HUES48 (cell line): ENCODE results near the gene C1QL2.

Experiments used
- H3K27ac ChIP-seq: one replicate; pipeline ENCODE4 v1.7.0; 2013; ENCODE audit warnings: low read depth, low read length, inconsistent platforms
- H3K27me3 ChIP-seq: 2 replicates; pipeline ENCODE4 v1.6.1; 2013; ENCODE audit warnings: mild to moderate bottlenecking, low read length; ENCODE audit not compliant: control insufficient read depth, insufficient read depth
- H3K36me3 ChIP-seq: 2 replicates; pipeline ENCODE4 v1.6.1; 2013; ENCODE audit warnings: low read length; ENCODE audit not compliant: control insufficient read depth, insufficient read depth
- H3K4me1 ChIP-seq: 2 replicates; pipeline ENCODE4 v1.6.1; 2013; ENCODE audit warnings: mild to moderate bottlenecking, low read length; ENCODE audit not compliant: control insufficient read depth, insufficient read depth
- H3K4me3 ChIP-seq: 2 replicates; pipeline ENCODE4 v1.5.1; 2013; ENCODE audit warnings: mild to moderate bottlenecking, low read depth, low read length
- H3K9ac ChIP-seq: 2 replicates; pipeline ENCODE4 v1.6.1; 2013; ENCODE audit warnings: mild to moderate bottlenecking, low read depth, low read length, moderate library complexity
- H3K9me3 ChIP-seq: 2 replicates; pipeline ENCODE4 v1.6.1; 2013; ENCODE audit warnings: low read length; ENCODE audit not compliant: control insufficient read depth, insufficient read depth

C1QL2 gene

DNA sequence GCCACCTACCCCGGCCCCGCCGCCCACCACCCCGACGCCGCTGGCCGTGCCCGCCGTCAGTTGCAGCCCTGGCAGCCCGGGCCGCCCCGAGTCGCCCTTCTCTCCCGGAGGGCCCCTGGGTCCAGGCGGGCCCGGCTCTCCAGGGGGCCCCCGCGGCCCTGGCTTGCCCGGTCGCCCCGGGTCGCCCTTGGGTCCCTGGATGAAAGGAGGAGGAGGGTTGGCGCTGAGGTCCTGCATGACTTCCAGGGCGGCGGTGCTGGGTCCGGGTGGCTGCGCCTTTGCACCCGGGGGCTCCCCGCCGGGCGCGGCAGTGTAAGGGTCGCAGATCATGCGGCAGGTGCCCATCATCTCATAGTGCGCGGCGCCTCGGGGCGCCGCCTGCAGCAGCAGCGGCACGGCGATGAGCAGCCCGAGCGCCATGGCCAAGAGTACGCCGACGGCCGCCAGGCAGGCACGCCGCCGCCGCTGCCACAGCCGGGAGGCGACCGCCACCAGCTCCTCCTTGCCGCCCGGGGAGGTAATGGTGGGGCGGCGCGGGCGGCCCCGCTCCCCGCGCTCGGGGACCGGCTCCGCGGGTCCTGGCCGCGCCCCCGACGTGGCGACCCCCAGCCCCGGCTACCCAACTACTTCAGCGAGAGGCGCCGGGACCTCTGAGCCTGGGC, 570 bp downstream of the C1QL2 start:
- Histone ChIP-seq H3K27ac (no peak overlapping the region), H3K4me1 (peaks cover 34% of the 10 kb centered on the region), H3K9ac (no peak overlapping the region), H3K9me3 (no peaks in the 10 kb centered on the region), H3K36me3 (no peaks in the 10 kb centered on the region), H3K27me3 (peaks cover 64% of the 10 kb centered on the region), H3K4me3 (peak overlapping the region; percentile 66)

DNA sequence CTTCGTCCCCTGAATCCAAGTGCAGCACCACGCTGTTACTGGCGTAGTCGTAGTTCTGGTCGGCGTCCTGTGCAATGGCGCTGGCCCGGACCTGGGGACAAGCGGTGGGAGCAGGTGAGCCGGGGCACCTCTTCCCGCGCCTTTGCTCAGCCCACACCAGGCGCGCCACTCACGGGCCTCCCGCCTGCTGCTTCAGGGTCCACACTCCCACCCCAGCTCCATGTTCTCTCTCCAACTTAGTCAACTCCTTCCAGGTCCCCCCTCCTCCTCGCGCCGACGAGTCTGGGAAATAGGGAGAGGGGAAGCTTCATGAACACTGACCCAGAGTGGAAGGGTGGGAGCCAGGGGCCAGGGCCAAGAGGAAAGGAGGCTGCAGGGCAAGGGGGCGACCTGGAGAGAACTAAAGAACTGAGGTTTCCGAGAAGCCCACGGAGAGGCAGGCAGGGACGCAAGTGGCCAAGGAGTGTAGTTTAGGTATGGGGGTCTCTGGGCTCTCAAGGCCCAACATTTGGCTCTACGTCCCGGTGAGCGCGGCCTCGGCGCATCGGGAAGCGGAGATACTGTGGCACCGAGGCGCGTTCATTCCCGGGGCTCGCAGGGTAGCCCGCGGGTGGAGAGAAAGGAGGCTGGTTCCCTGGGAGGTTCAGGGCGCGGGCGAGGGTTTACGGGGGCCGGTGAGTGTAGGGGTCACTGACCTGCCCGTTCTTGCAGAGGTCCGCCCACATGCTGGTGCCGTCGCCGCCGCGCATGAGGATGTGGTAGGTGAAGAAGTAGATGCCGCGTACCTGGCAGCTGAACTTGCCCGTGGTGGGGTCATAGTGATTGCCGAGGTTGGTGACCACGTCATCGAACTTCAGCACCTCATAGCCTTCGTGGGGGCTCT, 1.4 kb downstream of the C1QL2 start:
- Histone ChIP-seq H3K27me3 (peaks cover 56% of the 10 kb centered on the region), H3K4me3 (peak overlapping the region; percentile 66), H3K9me3 (no peaks in the 10 kb centered on the region), H3K9ac (0 out of 2 replicates have a peak overlapping the region, but pooled peaks have one; percentile 36), H3K4me1 (peaks cover 34% of the 10 kb centered on the region), H3K36me3 (no peaks in the 10 kb centered on the region), H3K27ac (no peak overlapping the region)

DNA sequence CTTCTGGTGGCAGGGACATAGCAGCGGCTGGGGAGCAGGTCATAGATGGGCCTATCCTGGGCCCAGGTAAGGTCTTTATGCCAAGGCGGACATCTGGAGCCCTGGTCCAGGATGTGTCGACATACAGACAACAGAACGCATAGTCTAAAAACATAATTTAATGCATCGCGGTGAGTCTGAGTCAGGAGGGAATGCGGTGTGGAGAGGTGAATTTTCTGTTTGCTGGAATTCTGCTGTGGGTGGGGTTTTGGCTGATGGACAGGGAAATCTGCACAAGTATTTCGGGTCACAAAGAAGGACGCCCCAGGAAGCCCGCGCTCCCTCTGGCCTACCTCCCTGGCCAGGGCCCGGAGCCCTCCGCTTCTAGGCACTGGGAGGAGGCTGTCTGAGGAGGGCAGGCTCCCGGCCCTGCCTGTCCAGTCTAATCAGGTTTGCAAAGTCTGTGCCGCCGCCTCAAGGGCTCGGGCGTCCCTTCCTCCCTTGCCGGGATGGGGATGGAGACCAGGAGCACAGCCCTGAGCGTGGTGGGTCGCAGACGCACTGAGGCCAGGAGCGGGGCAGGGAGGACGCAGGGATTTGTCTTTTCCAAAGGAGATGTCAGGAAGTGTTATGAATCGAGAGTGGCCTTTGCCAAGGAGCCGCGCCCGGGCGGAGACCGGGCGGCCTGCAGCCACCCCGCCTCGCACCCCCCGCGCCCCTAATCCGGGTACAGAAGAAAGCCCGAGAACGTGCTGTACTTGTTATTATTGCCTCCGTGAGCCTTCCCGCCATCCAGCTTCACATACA, 2.3 kb downstream of the C1QL2 start:
- peak overlapping the region; percentile 36; the same call in 1 of the 2 replicates for H3K9ac ChIP-seq
- H3K4me1 ChIP-seq = peaks cover 33% of the 10 kb centered on the region
- peak overlapping the region; percentile 75 for H3K27ac ChIP-seq
- H3K36me3 ChIP-seq = no peaks in the 10 kb centered on the region
- peak overlapping the region; percentile 66 for H3K4me3 ChIP-seq
- H3K27me3 ChIP-seq = peaks cover 51% of the 10 kb centered on the region
- no peaks in the 10 kb centered on the region for H3K9me3 ChIP-seq

DNA sequence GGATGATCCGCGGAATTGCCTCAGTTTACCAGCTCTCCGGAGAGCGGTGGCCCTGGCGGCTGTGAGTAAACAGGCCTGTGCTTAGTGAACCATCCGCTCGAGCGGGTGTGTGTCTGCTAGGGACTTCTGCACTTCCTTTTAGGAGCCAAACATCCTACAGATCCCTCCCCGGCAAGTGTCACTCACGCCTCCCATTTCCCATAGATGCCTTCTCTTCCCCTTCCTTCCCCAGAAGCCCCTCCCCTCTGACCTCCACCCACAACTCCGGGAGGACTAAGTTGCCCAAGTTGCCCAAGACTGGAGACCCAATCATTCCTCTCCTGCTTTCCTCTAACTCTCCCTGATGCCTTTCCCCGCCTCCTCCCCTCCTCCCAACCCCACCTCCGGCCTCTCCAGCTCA, 2.9 kb downstream of the C1QL2 start:
- H3K36me3 ChIP-seq = no peaks in the 10 kb centered on the region
- H3K9me3 ChIP-seq = no peaks in the 10 kb centered on the region
- peak overlapping the region; percentile 66 for H3K4me3 ChIP-seq
- H3K9ac ChIP-seq = no peak overlapping the region; the same call in 1 of the 2 replicates
- peak overlapping the region; percentile 75 for H3K27ac ChIP-seq
- peaks cover 29% of the 10 kb centered on the region for H3K4me1 ChIP-seq
- H3K27me3 ChIP-seq = peaks cover 44% of the 10 kb centered on the region

DNA sequence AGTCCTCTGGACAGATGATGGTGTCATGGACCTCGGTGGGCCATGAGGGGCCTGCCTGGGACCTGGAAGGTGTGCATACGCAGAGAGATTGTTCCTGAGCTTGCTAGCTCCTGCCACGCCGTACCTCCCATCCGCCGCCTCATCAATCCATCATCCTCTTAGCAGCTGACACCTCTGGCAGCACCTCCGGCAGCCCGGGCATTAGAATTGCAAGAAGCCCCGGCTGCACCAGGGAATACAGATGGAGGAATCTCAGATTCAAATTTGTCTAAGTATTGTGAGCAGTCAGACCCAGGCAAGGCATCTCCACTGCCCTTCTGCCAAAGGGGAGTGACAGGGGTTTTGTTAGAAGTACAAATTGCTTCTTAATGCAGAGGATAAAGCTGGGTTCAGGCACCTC, 4.5 kb downstream of the C1QL2 start:
- H3K27ac ChIP-seq = no peak overlapping the region
- H3K36me3 ChIP-seq = no peaks in the 10 kb centered on the region
- H3K4me3 ChIP-seq = no peak overlapping the region
- H3K27me3 ChIP-seq = peaks cover 32% of the 10 kb centered on the region
- H3K9ac ChIP-seq = no peak overlapping the region
- H3K4me1 ChIP-seq = peaks cover 28% of the 10 kb centered on the region
- H3K9me3 ChIP-seq = no peaks in the 10 kb centered on the region

DNA sequence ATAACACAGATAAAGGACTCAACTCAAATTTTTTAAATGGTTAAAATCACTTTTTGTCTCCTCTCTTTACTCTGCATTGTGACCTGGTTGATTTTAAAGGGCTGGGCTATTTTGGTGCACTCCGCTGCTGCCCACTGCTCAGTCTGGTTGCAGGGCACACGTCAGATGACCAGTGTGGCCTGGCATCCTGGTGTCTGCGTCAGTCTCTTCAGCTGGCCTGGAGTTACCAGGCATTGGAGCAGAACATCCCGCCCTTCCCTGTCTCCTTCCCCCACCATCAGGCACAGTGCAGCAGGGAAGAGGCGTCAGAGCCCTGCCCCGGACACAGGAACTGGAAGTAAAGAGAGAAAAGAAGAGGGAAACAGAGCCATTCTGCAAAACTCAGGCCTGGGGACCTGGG, 8.9 kb downstream of the C1QL2 start:
- peaks cover 4% of the 10 kb centered on the region; the same call in 1 of the 2 replicates for H3K27me3 ChIP-seq
- no peak overlapping the region for H3K27ac ChIP-seq

DNA sequence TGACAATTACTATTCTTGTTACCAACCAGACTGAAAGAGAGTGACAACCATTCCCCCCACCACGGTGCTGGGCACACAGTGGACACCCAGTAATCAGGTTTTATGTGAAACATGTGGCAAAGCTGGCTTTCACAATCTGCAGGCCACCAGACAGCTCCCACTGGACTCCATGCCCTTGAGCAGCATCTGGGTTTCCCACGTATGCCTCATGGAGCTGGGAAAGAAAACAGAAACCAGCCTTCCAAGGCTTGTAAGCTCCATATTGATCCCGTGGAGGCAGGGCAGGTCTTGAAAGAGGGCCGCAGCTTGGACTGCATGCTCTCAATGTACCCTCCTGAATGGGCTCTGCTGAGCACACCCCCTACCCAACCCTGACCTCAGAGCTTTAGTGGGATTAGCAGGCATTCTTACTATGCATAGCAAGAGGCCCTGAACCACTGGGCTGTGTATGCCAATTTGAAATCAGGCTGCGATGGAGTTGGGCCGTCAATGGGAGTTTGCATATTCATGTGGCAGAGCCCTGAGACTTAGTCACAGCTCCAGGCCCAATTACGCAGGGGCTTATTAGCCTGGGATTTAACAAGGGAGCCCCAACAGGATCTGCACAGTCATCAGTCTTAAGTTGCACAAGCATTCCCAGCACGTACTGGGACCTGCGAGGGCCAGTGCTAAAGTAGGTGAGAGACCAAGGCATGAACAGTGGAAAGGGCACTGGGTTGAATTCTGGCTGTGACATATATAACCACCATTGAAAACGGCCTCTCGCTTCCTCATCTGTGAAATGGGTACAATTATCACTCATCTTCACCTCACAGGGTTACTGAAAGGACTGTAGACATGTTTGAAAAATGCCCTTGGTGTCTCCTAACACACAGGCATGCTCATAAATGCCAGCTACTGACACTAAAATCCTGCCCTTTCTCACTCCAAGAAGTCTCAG, 10.5 kb downstream of the C1QL2 start:
- Histone ChIP-seq H3K4me1 (peaks cover 13% of the 10 kb centered on the region; the same call in 1 of the 2 replicates), H3K27ac (no peak overlapping the region), H3K9me3 (no peaks in the 10 kb centered on the region), H3K9ac (no peak overlapping the region), H3K4me3 (no peak overlapping the region), H3K27me3 (peaks cover 4% of the 10 kb centered on the region; the same call in 1 of the 2 replicates), H3K36me3 (no peaks in the 10 kb centered on the region)

More for the DNA sequence above, 8.9 kb downstream of the C1QL2 start:
- Histone ChIP-seq H3K9ac (no peak overlapping the region), H3K9me3 (no peaks in the 10 kb centered on the region), H3K36me3 (no peaks in the 10 kb centered on the region), H3K4me3 (no peak overlapping the region), H3K4me1 (peaks cover 16% of the 10 kb centered on the region)

DNA sequence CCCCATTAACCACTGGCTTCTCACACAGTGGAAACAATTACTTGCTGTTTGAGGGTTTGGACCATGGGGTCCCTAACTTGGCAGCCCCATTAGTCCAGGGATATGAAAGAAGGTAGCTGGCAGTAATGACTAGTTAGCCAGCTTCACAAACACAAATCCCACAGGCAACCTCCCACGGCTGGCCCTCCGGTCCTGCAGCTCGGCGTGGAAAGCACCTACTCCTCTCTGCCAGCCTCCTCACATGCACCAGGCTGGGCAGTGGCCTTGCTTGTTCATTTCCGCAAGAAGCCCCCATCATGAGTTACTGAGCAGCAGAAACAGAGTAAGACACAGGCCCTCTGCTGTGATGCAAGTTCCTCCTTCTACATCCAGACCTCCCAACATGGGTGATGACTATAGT, 13.7 kb downstream of the C1QL2 start:
- Histone ChIP-seq H3K9me3 (no peaks in the 10 kb centered on the region), H3K27ac (no peak overlapping the region), H3K4me3 (no peak overlapping the region), H3K4me1 (peaks cover 16% of the 10 kb centered on the region; the same call in 1 of the 2 replicates), H3K9ac (no peak overlapping the region), H3K27me3 (peaks cover 4% of the 10 kb centered on the region; the same call in 1 of the 2 replicates), H3K36me3 (no peaks in the 10 kb centered on the region)

DNA sequence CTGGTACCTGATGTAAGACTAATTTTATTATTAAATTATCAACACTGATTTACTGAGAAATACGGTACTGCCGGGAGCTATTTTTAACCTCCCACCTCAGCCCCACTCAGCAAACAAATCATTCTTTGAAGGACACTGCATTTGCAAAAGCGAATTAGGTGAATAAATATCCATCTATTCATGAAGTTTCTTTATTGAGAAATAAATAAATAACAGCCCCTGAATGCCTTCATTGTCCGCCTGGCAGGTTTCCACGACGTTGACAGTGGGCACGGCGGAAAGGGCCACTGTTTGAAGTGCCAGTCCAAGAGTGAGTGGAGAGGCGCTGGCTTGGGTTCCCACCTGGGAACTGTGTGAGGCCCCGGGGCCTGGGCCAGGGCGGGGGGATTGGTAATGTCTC, 15.7 kb downstream of the C1QL2 start:
- H3K9me3 ChIP-seq = no peaks in the 10 kb centered on the region
- no peak overlapping the region for H3K9ac ChIP-seq
- H3K27me3 ChIP-seq = no peaks in the 10 kb centered on the region
- H3K27ac ChIP-seq = no peak overlapping the region
- peaks cover 15% of the 10 kb centered on the region; the same call in 1 of the 2 replicates for H3K4me1 ChIP-seq
- no peak overlapping the region for H3K4me3 ChIP-seq
- H3K36me3 ChIP-seq = no peaks in the 10 kb centered on the region

DNA sequence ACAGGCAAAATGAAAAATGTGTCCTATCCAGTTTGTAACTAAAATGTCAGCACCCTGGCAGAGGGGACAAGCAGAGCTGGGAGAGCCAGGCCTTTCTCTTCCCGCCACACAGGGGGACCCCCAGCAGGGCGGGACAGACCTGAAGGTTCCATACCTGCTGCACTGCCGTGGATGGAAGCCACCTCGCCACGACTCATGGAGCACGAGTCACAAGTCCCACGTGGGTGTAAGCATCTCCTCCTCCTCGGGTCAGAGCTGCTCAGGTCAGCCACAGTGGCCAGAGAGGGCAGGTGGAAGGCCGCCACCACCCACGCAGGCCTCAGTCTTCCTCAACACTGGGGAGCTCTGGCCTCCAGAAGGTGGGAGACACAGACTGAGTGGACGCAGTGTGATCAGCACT, 21.0 kb downstream of the C1QL2 start:
- H3K9ac ChIP-seq = no peak overlapping the region
- no peaks in the 10 kb centered on the region for H3K9me3 ChIP-seq
- no peak overlapping the region for H3K27ac ChIP-seq
- H3K4me3 ChIP-seq = no peak overlapping the region
- no peaks in the 10 kb centered on the region for H3K36me3 ChIP-seq
- peaks cover 5% of the 10 kb centered on the region; the same call in 1 of the 2 replicates for H3K4me1 ChIP-seq
- no peaks in the 10 kb centered on the region for H3K27me3 ChIP-seq
